Mesenchymal stem cell (in vitro differentiated cells and primary cell): ENCODE results near the gene SHLD2.

ENCODE experiments used
- DNase-seq: peaks from one replicate; pipeline ENCODE4 v3.0.0-alpha.2; 2013
- H2AFZ ChIP-seq: one replicate; pipeline ENCODE4 v1.6.1; 2013; ENCODE audit warnings: low read depth, mild to moderate bottlenecking, control low read depth, inconsistent platforms, low read length, moderate library complexity
- H2AK5ac ChIP-seq: 2 replicates; pipeline ENCODE4 v1.6.1; 2013; ENCODE audit warnings: low read length, moderate library complexity, mild to moderate bottlenecking, inconsistent platforms; ENCODE audit not compliant: severe bottlenecking
- H2BK120ac ChIP-seq: one replicate; pipeline ENCODE4 v1.6.1; 2013; ENCODE audit warnings: low read depth, mild to moderate bottlenecking, inconsistent platforms, low read length, moderate library complexity
- H2BK12ac ChIP-seq, 2 experiments: one replicate each; pipeline ENCODE4 v1.6.1; 2013; ENCODE audit warnings: inconsistent platforms in 2 of 2, low read length in 2 of 2, mild to moderate bottlenecking in 2 of 2, moderate library complexity in 2 of 2, control low read depth in 1 of 2
- H2BK15ac ChIP-seq: one replicate; pipeline ENCODE4 v1.6.1; 2013; ENCODE audit warnings: mild to moderate bottlenecking, low read depth, inconsistent platforms; ENCODE audit not compliant: poor library complexity, severe bottlenecking
- H2BK5ac ChIP-seq: 2 replicates; pipeline ENCODE4 v1.6.1; 2013; ENCODE audit warnings: low read depth, mild to moderate bottlenecking, low read length, control low read depth, inconsistent platforms; ENCODE audit not compliant: poor library complexity, severe bottlenecking
- H3K14ac ChIP-seq, 2 experiments: one replicate each; pipeline ENCODE4 v1.6.1; 2013; ENCODE audit warnings: inconsistent platforms in 2 of 2, low read length in 2 of 2, control low read depth in 1 of 2, mild to moderate bottlenecking in 1 of 2, moderate library complexity in 1 of 2
- H3K18ac ChIP-seq, 2 experiments: one replicate each; pipeline ENCODE4 v1.6.1; 2013; ENCODE audit warnings: inconsistent platforms in 2 of 2, low read length in 2 of 2, control low read depth in 1 of 2, low read depth in 1 of 2, mild to moderate bottlenecking in 1 of 2
- H3K23ac ChIP-seq, 2 experiments: one replicate each; pipeline ENCODE4 v1.6.1; 2013; ENCODE audit warnings: inconsistent platforms in 2 of 2, low read length in 2 of 2, mild to moderate bottlenecking in 2 of 2, moderate library complexity in 2 of 2, control low read depth in 1 of 2
- H3K27ac ChIP-seq: 2 replicates; pipeline ENCODE4 v1.5.1; 2013; ENCODE audit warnings: mild to moderate bottlenecking, moderate library complexity, low read length, control low read depth, inconsistent platforms; ENCODE audit not compliant: poor library complexity, severe bottlenecking
- H3K27me3 ChIP-seq, 2 experiments: 2 replicates each; pipeline versions ENCODE4 v1.6.1 to v1.7.0; 2013; ENCODE audit warnings: low read length in 2 of 2, mild to moderate bottlenecking in 2 of 2, moderate library complexity in 2 of 2, control low read depth in 1 of 2, inconsistent platforms in 1 of 2; ENCODE audit not compliant: control insufficient read depth in 1 of 2, insufficient read depth in 1 of 2
- H3K36me3 ChIP-seq, 2 experiments: 2 replicates each; pipeline versions ENCODE4 v1.6.1 to v1.7.0; 2013; ENCODE audit warnings: low read length in 2 of 2, control low read depth in 1 of 2, inconsistent platforms in 1 of 2, low read depth in 1 of 2, mild to moderate bottlenecking in 1 of 2; ENCODE audit not compliant: insufficient read depth in 2 of 2, control insufficient read depth in 1 of 2
- H3K4ac ChIP-seq, 2 experiments: one replicate each; pipeline ENCODE4 v1.6.1; 2013; ENCODE audit warnings: inconsistent platforms in 2 of 2, low read length in 2 of 2, mild to moderate bottlenecking in 2 of 2, moderate library complexity in 2 of 2, control low read depth in 1 of 2, low read depth in 1 of 2
- H3K4me1 ChIP-seq: 2 replicates; pipeline ENCODE4 v1.6.1; 2013; ENCODE audit warnings: low read depth, low read length, control low read depth; ENCODE audit not compliant: control insufficient read depth, insufficient read depth
- H3K4me2 ChIP-seq: 2 replicates; pipeline ENCODE4 v1.6.1; 2013; ENCODE audit warnings: low read length, mild to moderate bottlenecking, inconsistent platforms; ENCODE audit not compliant: poor library complexity, severe bottlenecking
- H3K4me3 ChIP-seq, 2 experiments: 2 replicates each; pipeline versions ENCODE4 v1.5.1 to v1.7.0; 2013; ENCODE audit warnings: low read length in 2 of 2, mild to moderate bottlenecking in 2 of 2, control low read depth in 1 of 2, low read depth in 1 of 2; ENCODE audit not compliant: insufficient read depth in 1 of 2
- H3K79me1 ChIP-seq: replicated peaks from 2 replicates; pipeline ENCODE4 v1.6.1; 2013; ENCODE audit warnings: mild to moderate bottlenecking, control low read depth, low read length, inconsistent platforms; ENCODE audit not compliant: poor library complexity, severe bottlenecking
- H3K9ac ChIP-seq: 2 replicates; pipeline ENCODE4 v1.7.0; 2013; ENCODE audit warnings: mild to moderate bottlenecking, low read length, moderate library complexity
- H3K9me3 ChIP-seq: 2 replicates; pipeline ENCODE4 v1.7.0; 2013; ENCODE audit warnings: mild to moderate bottlenecking, low read length; ENCODE audit not compliant: control insufficient read depth
- H4K8ac ChIP-seq: one replicate; pipeline ENCODE4 v1.6.1; 2013; ENCODE audit warnings: inconsistent platforms, mild to moderate bottlenecking, low read length, moderate library complexity
- H4K91ac ChIP-seq: one replicate; pipeline ENCODE4 v1.6.1; 2013; ENCODE audit warnings: mild to moderate bottlenecking, low read length, inconsistent platforms
- WGBS: methylation state at CpG from one replicate; pipeline ENCODE4 v1.1.7; 2013; ENCODE audit warnings: mixed read lengths; 5-methylcytosine and 5-hydroxymethylcytosine counted together

The SHLD2 gene

GRCh38 chr10:87054373-87055295, 40.4 kb upstream of the SHLD2 start:
- Histone ChIP-seq H2AFZ (no peak overlapping the region), H3K79me1 (peaks cover 3% of the 10 kb centered on the region), H3K4ac (peak overlapping the region in 1 of 2 experiments; percentile 24), H3K36me3 (peaks cover 26 to 89% of the 10 kb centered on the region in 2 experiments), H3K27me3 (no peaks in the 10 kb centered on the region), H4K8ac (no peak overlapping the region), H3K18ac (peak overlapping the region; percentile 61 to 86), H3K4me2 (no peak overlapping the region), H2BK120ac (no peak overlapping the region), H2AK5ac (peak overlapping the region; percentile 64), H3K4me3 (peak overlapping the region in 1 of 2 experiments; percentile 11), H3K14ac (no peak overlapping the region), H3K23ac (no peak overlapping the region), H3K9ac (peak overlapping the region; percentile 70), H4K91ac (peak overlapping the region; percentile 59), H3K9me3 (no peaks in the 10 kb centered on the region), H3K27ac (peak overlapping the region; percentile 66), H2BK15ac (no peak overlapping the region), H3K4me1 (peaks cover 5% of the 10 kb centered on the region), H2BK5ac (no peak overlapping the region), H2BK12ac (peak overlapping the region in 1 of 2 experiments; percentile 32)
- 42% methylated on average over 7 of the region's 7 CpGs for WGBS
- peak; percentile 89 for DNase-seq

GRCh38 chr10:87058171-87058570, 36.8 kb upstream of the SHLD2 start:
- peaks cover 8% of the 10 kb centered on the region for H3K79me1 ChIP-seq
- no peak overlapping the region for H2AK5ac ChIP-seq
- H3K18ac ChIP-seq, result no peak overlapping the region
- H2AFZ ChIP-seq, result no peak overlapping the region
- H2BK120ac ChIP-seq, result no peak overlapping the region
- H2BK15ac ChIP-seq, result no peak overlapping the region
- H3K27me3 ChIP-seq, result no peaks in the 10 kb centered on the region
- H3K4ac ChIP-seq, result no peak overlapping the region
- no peak overlapping the region for H3K4me3 ChIP-seq
- H3K9ac ChIP-seq, result peak overlapping the region; percentile 22
- no peak overlapping the region for H3K14ac ChIP-seq
- WGBS, result no CpG with 5 or more reads among the region's 1 CpG
- no peaks in the 10 kb centered on the region for H3K9me3 ChIP-seq
- no peak overlapping the region for H4K8ac ChIP-seq
- DNase-seq, result no peak
- peaks cover 26 to 89% of the 10 kb centered on the region in 2 experiments for H3K36me3 ChIP-seq
- H3K27ac ChIP-seq, result no peak overlapping the region
- H3K4me1 ChIP-seq, result peaks cover 5% of the 10 kb centered on the region
- no peak overlapping the region for H2BK12ac ChIP-seq
- H3K4me2 ChIP-seq, result no peak overlapping the region
- H3K23ac ChIP-seq, result no peak overlapping the region
- H4K91ac ChIP-seq, result no peak overlapping the region
- no peak overlapping the region for H2BK5ac ChIP-seq

- no peak overlapping the region for H3K18ac ChIP-seq
- H2AK5ac ChIP-seq, result no peak overlapping the region
- peaks cover 8% of the 10 kb centered on the region for H3K79me1 ChIP-seq
- no peak overlapping the region for H2BK15ac ChIP-seq
- 100% methylated on average over 1 of the region's 1 CpG for WGBS
- no peak overlapping the region for H3K23ac ChIP-seq
- H3K36me3 ChIP-seq, result peaks cover 22 to 87% of the 10 kb centered on the region in 2 experiments
- H2BK5ac ChIP-seq, result no peak overlapping the region
- H3K27me3 ChIP-seq, result no peaks in the 10 kb centered on the region
- H3K4ac ChIP-seq, result no peak overlapping the region
- H3K27ac ChIP-seq, result no peak overlapping the region
- no peak overlapping the region for H2BK120ac ChIP-seq
- no peak overlapping the region for H4K91ac ChIP-seq
- H3K9ac ChIP-seq, result no peak overlapping the region
- no peak overlapping the region for H2AFZ ChIP-seq
- DNase-seq, result no peak
- H3K14ac ChIP-seq, result no peak overlapping the region
- no peak overlapping the region for H4K8ac ChIP-seq
- no peak overlapping the region for H2BK12ac ChIP-seq
- H3K4me2 ChIP-seq, result no peak overlapping the region
- H3K4me1 ChIP-seq, result peaks cover 5% of the 10 kb centered on the region
- no peaks in the 10 kb centered on the region for H3K9me3 ChIP-seq
- no peak overlapping the region for H3K4me3 ChIP-seq
Observed at GRCh38 chr10:87059401-87059800, 35.6 kb upstream of the SHLD2 start.

GRCh38 chr10:87060280-87060928, 34.6 kb upstream of the SHLD2 start:
- Histone ChIP-seq H4K8ac (no peak overlapping the region), H3K27me3 (no peaks in the 10 kb centered on the region), H3K4me3 (no peak overlapping the region), H2BK120ac (no peak overlapping the region), H3K79me1 (peaks cover 12% of the 10 kb centered on the region), H2BK15ac (no peak overlapping the region), H3K9ac (no peak overlapping the region), H2BK12ac (no peak overlapping the region), H3K18ac (no peak overlapping the region), H2AFZ (no peak overlapping the region), H4K91ac (no peak overlapping the region), H3K36me3 (peaks cover 22 to 92% of the 10 kb centered on the region in 2 experiments), H2AK5ac (no peak overlapping the region), H2BK5ac (no peak overlapping the region), H3K23ac (no peak overlapping the region), H3K27ac (no peak overlapping the region), H3K4me1 (no peaks in the 10 kb centered on the region), H3K4me2 (no peak overlapping the region), H3K9me3 (no peaks in the 10 kb centered on the region), H3K4ac (no peak overlapping the region), H3K14ac (no peak overlapping the region)
- DNase-seq, result no peak
- WGBS, result 94% methylated on average over 6 of the region's 6 CpGs
